CD4-positive, alpha-beta T cell treated with Interleukin-4 for 1 hour (primary cell): ENCODE measurements around the gene CELF4.
"Not testable (repeated sequence)": the region's sequence is repeated elsewhere in the genome, so short reads cannot be mapped to it uniquely, and the experiment has no call there.

ENCODE experiments used
- DNase-seq, 2 donors: peaks; one replicate each; pipeline ENCODE4 v3.0.0-alpha.2; 2020 to 2022

Gene CELF4

GRCh38 chr18:37489011-37489410 lies 76.6 kb downstream of the CELF4 start:
- DNase-seq = no peak

GRCh38 chr18:37487400-37487867 lies 78.2 kb downstream of the CELF4 start:
- DNase-seq = no peak

- DNase-seq = no peak
Measured at GRCh38 chr18:37486848-37487247, 78.8 kb downstream of the CELF4 start.

- no peak for DNase-seq
Measured at GRCh38 chr18:37484983-37485834, 80.4 kb downstream of the CELF4 start.

GRCh38 chr18:37483984-37484819 lies 81.4 kb downstream of the CELF4 start:
- no peak for DNase-seq

GRCh38 chr18:37483221-37483971 lies 82.2 kb downstream of the CELF4 start:
- no peak for DNase-seq

GRCh38 chr18:37482433-37482832 lies 83.2 kb downstream of the CELF4 start:
- no peak for DNase-seq

- no peak for DNase-seq
Measured at GRCh38 chr18:37482002-37482401, 83.6 kb downstream of the CELF4 start.

GRCh38 chr18:37481491-37481890 lies 84.1 kb downstream of the CELF4 start:
- no peak for DNase-seq

GRCh38 chr18:37481072-37481471 lies 84.5 kb downstream of the CELF4 start:
- no peak for DNase-seq

- DNase-seq = no peak
Measured at GRCh38 chr18:37476611-37477295, 88.8 kb downstream of the CELF4 start.

- DNase-seq = no peak
Measured at GRCh38 chr18:37476182-37476581, 89.4 kb downstream of the CELF4 start.

GRCh38 chr18:37473195-37473840 lies 92.3 kb downstream of the CELF4 start:
- no peak for DNase-seq

GRCh38 chr18:37471637-37472036 lies 94.0 kb downstream of the CELF4 start:
- DNase-seq = no peak

GRCh38 chr18:37470986-37471385 lies 94.6 kb downstream of the CELF4 start:
- no peak for DNase-seq

- DNase-seq = no peak
Measured at GRCh38 chr18:37467002-37467662, 98.5 kb downstream of the CELF4 start.

- DNase-seq = no peak
Measured at GRCh38 chr18:37465958-37466357, 99.6 kb downstream of the CELF4 start.

GRCh38 chr18:37464257-37464656 lies 101.3 kb downstream of the CELF4 start:
- no peak for DNase-seq

GRCh38 chr18:37461329-37461728 lies 104.3 kb downstream of the CELF4 start:
- DNase-seq = not testable (repeated sequence)

- no peak for DNase-seq
Measured at GRCh38 chr18:37460604-37461003, 105.0 kb downstream of the CELF4 start.

- DNase-seq = no peak
Measured at GRCh38 chr18:37458697-37459096, 106.9 kb downstream of the CELF4 start.
